NCI-H82 treated with DMSO at 0.1 percent for 48 hours (cell line): ENCODE data around the gene CREBBP.
A peak's percentile ranks its signal among the peaks of the same experiment; 100 is the strongest.
"Not testable (repeated sequence)": the region's sequence is repeated elsewhere in the genome, so short reads cannot be mapped to it uniquely, and the experiment has no call there.

Source experiments
- DNase-seq: peaks from one replicate; lab custom pipeline; 2025; ENCODE audit not compliant: unreplicated experiment; lab: John Stamatoyannopoulos, UW

CREBBP gene

DNA sequence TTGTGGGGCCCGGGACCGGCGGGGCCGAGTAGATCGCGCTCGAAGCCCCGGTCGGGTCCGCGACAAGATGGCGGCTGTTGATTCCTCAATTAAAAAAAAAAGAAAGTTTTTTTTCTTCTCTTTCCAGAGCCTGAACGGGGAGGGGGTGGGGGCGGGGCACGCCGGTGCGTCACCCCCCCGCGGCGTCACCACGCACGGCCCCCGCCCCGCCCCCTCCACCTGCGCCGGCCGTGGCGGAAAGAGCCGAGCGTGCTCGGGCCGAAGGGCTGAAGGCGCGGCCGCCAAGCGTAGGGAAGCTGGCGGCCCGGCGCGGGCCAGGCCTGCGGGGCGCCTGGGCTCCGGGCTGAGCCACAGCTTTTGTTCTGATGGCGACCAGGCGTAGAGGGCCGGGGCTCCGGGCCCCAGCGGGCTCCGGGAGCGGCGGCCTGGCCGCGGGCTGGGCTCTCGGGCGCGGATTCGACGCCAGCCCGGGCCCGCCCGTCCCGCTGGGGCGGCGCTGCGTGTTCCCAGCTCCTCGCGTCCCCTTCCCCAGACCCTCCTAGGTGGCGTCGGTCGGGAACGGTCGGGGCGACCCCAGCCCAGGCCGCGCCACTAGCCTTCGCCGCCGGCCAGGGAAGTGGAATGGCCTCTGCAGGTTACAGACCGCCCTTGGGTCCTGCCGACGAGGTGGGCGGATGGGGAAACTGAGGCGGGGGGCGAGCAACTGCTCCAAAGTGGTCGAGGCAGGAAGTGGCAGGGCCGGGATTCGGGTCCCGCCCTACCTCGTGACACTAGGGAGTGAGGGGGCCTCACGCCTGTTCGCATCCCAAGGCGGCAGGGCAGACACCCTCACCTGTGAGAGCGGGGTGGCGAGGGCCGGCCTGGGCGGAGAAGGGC lies at the start of gene CREBBP:
CREBBP (minus strand) TSS at position 91 of the 876 bp plus-strand sequence. CDS start 797 bp downstream, outside the sequence.
- peak; percentile 30 for DNase-seq

DNA sequence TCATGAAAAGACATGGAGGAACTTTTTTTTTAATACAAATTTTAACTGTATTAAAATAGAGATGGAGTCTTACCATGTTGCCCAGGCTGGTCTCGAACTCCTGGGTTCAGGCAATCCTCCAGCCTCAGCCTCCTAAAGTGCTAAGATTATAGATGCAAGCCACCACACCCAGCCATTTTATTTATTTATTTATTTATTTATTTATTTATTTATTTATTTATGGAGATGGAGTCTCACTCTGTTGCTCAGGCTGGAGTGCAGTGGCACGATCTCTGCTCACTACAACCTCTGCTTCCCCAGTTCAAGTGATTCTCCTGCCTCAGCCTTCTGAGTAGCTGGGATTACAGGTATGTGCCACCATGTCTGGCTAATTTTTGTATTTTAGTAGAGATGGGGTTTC lies 46.6 kb upstream of the CREBBP start:
- not testable (repeated sequence) for DNase-seq

DNA sequence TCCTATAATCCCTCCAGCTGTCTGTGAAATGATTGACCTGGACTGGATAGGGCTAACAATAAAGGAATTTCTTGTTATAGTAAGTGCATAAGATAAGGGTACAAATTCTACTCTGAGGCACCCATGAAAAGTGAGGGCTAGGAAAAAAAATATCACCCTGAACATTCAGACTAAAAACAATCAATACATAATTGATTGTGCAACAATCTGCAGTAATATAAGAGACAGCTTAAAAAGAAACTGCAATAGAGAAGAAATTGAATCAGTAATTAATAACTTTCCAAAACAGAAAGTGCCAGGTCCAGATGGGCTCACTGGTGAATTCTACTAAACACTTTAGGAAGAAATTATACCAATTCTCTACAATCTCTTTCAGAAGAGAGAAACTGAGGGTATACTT lies 44.2 kb upstream of the CREBBP start:
- DNase-seq: no peak

DNA sequence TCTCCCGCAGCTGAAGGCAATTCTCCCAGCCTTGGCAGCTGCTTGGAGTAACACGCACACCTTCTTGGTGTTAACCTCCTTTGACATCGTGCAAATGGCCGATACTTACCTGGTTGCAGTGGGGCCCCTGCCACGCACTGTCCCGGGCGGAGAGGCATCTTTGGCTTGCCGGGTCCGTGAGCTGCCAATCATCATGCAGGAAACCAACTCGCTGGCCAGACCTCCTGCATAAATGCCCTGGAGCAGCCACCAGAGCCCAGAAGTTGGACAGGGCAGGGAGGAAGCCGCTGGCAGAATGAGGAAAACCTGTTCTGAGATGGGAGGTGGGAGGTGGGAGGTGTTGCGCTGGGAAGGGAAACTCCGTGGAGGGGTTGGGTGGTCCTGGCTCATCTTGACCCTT lies 41.7 kb upstream of the CREBBP start:
- DNase-seq: no peak

DNA sequence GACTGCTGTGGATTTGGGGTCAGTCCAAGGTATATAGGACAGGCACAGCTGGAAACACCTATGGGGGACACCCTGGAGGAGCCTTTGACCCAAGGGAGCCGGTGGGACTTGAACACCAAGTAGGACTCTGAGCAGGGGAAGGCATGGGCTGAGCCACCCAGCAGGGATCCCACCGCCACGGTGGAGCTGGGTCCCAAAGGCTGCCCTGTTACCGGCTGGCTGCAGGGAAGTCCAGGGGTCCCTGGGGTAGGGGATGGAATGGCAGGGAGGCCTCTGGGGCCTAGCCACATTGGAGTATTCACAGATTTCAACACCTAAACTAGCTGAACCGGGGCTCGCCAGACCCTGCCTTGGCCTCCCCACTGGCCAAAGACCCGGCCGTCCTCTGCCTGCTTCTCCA lies 39.7 kb upstream of the CREBBP start:
- no peak for DNase-seq

DNA sequence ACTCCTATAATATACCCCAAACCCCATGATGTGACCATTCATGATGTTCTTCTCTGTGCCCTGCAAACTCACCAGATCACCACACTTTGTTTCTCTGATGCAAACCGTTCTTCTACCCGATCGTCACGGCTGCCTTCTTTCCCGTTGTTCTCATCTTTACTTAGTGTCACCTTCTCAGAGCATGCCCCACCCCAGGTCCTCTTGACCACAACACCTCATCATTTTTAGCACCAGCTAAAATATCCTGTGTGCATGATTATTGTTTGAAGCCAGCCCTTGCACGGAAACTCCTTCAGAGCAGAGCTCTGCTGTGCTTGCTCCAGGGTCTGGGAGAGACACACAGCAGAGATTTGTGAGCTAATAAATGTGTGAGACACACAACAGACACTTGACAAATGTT lies 38.9 kb upstream of the CREBBP start:
- no peak for DNase-seq

DNA sequence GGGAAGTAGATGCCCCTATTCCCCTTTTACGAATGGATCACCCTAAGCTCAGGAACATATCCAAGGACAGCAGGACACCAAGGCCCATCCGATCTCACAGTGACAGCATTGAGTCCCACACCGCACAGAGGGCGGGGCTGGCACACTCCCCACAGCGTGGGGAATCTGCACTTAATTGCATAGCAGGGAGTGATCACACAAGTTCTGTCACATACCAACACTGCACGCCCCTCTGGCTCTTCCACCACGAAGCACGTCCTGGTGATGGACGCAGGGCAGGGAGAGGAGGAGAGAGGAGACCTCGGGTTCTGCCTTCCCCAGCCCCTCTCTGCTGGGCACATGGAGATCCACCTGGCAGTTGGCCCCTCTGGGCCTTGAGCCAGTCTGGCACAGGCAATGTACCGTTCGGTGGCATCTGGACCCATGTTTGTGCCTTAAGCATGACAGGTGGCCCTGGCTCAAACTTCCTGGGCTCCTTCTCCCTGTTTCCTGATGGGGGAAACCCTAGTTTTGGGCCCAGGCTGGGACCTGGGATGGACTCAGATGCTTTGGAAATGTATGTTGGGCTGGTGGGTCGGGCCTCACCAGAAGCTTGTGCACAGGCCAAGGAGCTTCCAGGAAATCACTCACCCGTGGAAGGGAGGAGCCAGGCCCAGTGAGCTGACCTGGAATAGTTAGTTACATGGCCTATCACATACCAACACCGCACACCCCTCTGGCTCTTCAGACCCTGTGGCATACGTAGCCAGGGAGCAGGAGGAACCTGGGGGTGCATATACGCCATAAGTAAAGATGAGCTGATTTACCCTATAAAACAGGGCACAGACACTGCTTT lies 35.1 kb upstream of the CREBBP start:
- DNase-seq: no peak

DNA sequence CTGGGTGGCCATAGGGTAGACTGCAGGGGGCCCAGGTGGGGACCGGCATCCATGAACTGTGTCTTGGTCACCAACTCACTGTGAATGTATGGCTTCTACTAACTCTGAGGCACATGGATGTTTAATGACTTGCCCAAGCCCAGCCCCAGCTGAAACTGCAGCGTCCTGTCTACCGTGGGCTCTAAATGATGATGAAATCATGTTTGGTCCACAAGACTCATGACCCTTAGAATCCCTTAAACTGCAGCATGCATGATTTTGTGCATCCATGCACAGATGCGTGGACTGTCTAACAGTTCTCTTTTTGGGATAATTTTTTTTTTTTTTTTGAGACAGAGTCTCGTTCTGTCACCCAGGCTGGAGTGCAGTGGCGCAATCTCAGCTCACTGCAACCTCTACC lies 32.4 kb upstream of the CREBBP start:
- no peak for DNase-seq

DNA sequence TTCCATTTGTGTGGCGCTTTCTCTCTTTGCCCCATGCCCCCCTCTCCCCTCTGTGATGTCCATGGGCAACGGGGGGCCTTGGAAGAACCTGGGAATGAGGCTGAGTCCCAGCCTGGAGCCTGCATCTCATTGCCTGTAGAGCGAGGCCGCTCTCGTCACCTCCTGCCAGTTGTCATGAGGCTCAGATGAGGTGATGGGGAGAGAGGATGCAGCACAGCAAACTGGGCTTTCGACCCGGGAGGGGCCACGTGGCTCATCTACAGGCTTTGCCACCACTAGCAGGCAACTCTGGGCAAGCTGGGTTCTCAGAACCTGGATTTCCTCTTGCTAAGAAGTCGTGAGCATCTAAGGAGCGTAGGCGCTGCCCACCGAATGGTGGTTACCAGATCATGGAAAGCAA lies 31.9 kb upstream of the CREBBP start:
- DNase-seq: no peak

DNA sequence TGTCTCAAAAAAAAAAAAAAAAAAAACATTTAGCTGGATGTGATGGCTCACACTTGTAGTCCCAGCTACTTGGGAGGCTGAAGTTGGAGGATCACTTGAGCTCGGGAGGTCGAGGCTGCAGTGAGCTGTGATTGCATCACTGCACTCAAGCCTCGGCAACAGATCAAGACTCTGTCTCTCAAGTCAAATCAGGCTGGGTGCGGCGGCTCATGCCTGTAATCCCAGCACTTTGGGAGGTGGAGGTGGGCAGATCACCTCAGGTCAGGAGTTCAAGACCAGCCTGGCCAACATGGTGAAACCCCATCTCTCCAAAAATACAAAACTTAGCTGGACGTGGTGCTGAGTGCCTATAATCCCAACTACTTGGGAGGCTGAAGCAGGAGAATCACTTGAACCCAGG lies 31.2 kb upstream of the CREBBP start:
- DNase-seq: not testable (repeated sequence)

DNA sequence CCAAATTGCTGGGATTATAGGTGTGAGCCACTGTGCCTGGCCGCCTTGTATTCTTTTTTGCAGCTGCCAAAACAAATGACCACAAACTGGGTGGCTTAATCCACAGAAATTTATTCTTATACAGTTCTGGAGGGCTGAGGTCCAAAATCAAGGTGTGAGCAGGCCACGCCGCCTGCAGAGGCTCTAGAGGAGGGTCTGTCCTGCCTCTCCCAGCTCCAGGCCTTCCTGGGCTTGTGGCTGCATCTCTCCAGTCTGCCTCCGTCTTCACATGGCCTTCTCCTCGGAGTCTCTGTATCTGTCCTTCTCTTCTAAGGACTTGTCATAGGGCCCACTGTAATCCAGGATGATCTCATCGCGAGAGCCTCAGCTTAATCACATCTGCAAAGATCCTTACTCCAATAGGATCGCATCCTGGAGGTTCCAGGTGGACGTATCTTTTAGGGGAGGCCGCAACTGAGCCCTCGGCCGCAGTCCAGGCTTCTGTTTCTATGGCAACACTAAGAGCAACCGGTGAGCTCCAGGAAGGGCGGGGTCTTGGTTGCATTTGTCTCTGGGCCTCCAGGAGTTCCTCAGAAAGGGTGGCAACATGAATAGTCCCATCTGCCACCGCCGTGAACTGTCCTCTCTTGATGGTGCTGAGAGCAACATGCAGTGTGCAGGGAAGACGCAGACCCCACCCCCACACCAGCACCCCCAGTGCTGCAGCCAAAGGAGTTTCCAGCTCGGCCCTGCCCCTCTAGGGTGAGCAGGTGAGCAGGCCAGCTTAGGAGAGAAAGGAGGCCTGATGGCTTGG lies 29.5 kb upstream of the CREBBP start:
- DNase-seq: peak; percentile 70

DNA sequence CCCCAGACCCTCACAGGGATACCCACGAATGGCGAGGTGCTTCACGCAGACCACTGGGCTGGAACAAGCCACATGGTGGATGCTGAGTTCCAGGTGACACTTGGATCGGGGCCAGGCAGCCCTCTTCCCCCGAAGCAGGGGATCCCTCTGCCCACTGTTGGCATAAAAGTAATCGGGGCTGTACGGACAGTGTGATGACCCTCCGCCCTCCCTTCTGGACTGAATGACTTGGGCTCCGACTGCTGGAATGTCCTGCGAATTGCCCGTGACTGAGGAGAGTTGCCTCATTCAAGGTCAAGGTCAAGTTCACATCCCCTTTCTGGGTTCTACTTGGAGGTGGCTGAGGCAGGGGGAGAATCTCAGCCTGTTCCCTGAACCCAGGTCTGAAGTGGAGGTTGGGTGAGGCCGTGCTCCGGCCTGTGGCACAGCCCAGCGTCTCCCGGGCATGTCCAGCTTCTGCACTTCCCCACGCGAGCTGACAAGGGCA lies 28.5 kb upstream of the CREBBP start:
- DNase-seq: no peak

DNA sequence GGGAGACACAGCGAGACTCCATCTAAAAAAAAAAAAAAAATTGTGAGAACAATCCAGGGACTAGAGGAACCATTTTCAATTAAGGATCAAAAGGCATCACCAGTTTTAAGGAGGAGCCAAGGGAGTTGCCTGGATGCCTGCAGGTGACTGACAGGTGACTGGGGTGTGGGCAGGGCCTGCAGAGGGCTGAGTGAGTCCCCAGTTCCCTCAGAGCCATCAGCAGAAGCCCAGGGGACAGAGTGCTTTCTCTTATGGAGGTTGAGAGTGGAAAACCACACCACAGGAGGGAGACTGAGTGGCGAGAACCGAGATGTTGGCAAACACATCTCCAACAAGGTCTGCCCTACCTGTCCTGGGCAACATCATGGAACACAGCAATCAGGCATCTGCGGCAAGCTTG lies 27.1 kb upstream of the CREBBP start:
- no peak for DNase-seq

DNA sequence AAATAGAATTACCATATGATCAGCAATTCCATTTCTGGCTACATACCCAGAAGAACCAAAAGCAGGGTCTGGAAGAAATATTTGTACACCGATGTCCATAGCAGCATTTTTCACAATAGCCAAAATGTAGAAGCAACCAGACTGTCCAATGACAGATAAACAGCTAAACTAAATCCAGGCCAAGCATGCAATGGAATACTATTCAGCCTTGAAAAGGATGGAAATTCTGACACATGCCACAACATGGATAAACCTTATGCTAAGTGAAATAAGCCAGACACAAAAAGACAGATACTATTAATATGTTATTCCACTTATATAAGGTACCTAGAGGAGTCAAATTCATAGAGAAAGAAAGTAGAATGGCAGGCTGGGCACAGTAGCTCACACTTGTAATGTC lies 25.9 kb upstream of the CREBBP start:
- DNase-seq: no peak

DNA sequence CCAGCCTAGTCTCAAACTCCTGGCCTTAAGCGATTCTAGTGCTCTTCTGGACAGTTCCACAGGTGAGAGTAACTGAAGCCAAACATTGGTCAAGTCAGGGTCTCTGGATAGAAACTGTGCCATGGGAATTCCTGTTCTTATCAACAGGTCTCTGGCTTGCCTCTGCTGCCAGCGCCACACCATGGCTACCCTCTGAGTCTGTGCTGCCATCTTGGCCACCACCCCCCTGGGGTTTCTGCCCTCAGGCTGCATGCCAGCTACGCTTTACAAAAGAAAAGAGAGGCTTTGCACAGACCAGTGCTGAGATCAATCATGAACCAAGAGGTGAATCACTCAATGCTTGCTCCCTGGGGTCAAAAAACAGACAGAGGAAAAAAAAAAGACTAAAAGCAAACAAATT lies 24.4 kb upstream of the CREBBP start:
- DNase-seq: no peak

DNA sequence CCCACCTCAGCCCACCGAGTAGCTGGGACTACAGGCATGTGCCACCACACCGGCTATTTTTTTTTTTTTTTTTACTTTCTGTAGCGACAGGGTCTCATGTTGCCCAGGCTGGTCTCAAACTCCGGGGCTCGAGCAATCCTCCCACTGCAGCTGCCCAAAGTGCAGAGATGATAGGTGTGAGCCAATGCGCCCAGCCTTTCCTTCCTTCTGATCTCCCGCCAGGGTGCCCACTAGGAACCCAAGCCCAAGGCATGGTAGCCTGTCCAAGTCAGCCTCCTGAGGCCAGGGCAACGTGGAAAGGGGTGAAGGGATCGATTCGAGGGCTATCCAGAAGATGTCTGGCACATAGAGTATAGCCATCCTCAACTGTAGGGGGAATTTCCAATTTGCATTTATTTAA lies 9.6 kb upstream of the CREBBP start:
- no peak for DNase-seq

DNA sequence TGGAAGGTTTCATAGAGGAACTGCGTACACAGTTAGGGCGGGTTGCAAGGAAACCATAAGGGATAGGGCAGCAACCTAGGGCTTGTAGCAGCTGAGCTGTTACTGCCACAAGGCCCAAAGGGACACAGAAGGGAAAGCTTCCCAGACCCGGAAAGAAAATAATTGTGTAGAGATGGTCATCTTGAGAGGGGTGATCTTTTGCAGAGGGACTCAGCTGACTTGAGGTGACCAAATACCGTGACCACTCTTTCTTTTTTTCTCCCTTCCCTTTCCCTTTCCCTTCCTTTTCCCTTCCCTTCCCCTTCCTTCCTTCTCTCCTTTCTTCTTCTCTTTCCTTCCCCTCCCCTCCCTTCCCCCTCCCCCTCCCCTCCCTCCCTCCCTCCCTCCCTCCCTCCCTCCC lies 8.5 kb upstream of the CREBBP start:
- DNase-seq: no peak

DNA sequence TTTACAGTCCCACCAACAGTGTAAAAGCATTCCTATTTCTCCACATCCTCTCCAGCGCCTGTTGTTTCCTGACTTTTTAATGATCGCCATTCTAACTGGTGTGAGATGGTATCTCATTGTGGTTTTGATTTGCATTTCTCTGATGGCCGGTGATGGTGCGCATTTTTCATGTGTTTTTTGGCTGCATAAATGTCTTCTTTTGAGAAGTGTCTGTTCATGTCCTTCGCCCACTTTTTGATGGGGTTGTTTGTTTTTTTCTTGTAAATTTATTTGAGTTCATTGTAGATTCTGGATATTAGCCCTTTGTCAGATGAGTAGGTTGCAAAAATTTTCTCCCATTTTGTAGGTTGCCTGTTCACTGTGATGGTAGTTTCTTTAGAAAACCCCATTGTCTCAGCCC lies 5.5 kb upstream of the CREBBP start:
- DNase-seq: not testable (repeated sequence)

DNA sequence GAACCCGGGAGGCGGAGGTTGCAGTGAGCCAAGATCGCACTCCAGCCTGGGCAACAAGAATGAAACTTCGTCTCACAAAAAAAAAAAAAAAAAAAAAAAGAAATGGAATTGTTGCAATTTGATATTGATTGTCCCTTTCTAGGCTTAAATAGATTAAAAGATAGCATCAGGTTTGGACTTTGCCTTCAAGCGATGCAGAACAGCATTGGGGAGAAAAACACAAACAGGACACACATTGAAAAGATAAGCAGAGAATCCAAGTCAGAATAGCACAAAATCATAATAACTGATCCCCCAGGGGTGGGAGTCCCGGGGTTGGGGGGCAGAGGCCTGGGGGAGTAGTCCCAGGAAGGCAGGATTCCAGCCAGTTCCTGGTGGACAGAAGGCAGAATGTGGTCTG lies 3.9 kb upstream of the CREBBP start:
- DNase-seq: no peak

DNA sequence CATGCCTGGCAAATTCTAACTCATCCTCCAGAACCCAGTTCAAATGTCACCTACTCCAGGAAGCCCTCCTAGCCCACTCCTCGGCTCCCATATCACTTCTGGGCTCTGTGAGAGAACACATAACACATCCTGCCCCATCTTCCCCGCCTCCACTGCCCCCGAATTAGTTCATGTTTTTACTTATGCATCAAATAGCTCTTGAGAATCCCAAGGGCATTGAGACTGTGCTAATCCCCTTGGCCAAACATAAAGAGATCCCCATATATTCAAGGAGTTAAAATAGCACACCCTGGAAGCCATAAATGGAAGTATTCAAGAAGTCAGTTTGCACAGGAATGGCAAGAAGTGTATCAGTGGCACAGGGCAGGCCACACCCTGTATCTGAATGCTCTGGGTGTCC lies 2.0 kb upstream of the CREBBP start:
- no peak for DNase-seq

DNA sequence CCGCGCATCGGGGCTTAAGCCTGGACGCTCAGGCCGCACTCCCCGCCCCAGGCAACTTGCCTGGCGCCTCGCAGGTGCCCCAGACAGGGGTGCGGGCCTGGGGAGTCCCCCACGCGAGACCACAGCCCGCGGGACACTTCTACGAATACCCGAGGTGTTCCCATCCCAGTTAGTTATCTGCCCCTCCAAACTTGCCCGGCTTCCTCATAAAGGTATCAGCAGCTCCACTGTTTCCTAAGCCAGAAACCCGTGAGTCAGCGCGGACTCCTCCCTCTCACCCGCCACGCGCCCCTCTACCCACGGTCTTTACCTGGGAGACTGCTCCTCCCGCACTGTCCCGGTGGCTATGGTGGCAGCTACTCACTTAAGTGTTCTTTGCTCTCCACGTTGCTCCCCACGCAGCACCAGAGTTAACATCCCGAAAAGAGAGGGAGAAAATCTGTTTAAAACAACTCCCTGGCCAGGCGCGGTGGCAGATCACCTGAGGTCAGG lies 1.0 kb upstream of the CREBBP start:
- no peak for DNase-seq
